IMR-90 (cell line): ENCODE data around the gene IFNA8.

Experiments used
- BHLHE40 ChIP-seq: fragments of 150-350 bp; IDR thresholded peaks from 2 replicates; pipeline ENCODE4 v1.6.1; 2016; ENCODE audit warnings: mild to moderate bottlenecking, low read depth, low read length
- CHD1 ChIP-seq: IDR thresholded peaks from 2 replicates; pipeline ENCODE4 v1.6.1; 2012; ENCODE audit warnings: low read depth, low read length, improper control_type of control experiment
- MAZ ChIP-seq: IDR thresholded peaks from 2 replicates; pipeline ENCODE4 v1.6.1; 2012; ENCODE audit warnings: low read depth, mild to moderate bottlenecking, low read length, improper control_type of control experiment, moderate library complexity, borderline replicate concordance
- POLR2A ChIP-seq: IDR thresholded peaks from 2 replicates; pipeline ENCODE4 v1.6.1; 2012; ENCODE audit warnings: mild to moderate bottlenecking, low read depth, low read length
- RAD21 ChIP-seq: IDR thresholded peaks from 2 replicates; pipeline ENCODE4 v1.6.1; 2012; ENCODE audit warnings: low read length, improper control_type of control experiment
- RCOR1 ChIP-seq: IDR thresholded peaks from 2 replicates; pipeline ENCODE4 v1.6.1; 2012; ENCODE audit warnings: mild to moderate bottlenecking, low read length, improper control_type of control experiment; ENCODE audit not compliant: insufficient replicate concordance
- RFX5 ChIP-seq: IDR thresholded peaks from 2 replicates; pipeline ENCODE4 v1.8.0; 2012; ENCODE audit warnings: low read depth, mild to moderate bottlenecking, low read length, moderate library complexity
- SMC3 ChIP-seq: fragments of 150-350 bp; IDR thresholded peaks from 2 replicates; pipeline ENCODE4 v1.6.1; 2016; ENCODE audit warnings: low read depth, mild to moderate bottlenecking, antibody characterized with exemption, low read length, moderate library complexity
- USF2 ChIP-seq: fragments of 150-350 bp; IDR thresholded peaks from 2 replicates; pipeline ENCODE4 v1.6.1; 2017; ENCODE audit warnings: mild to moderate bottlenecking, antibody characterized with exemption, low read length, low read depth
- TF ChIP-seq, protein P1 (sequence below): conservative IDR thresholded peaks from 2 replicates; pipeline ENCODE4 v1.5.1; 2012; ENCODE audit warnings: mild to moderate bottlenecking, low read depth, low read length, improper control_type of control experiment
- TF ChIP-seq, protein P2 (sequence below): fragments of 150-350 bp; IDR thresholded peaks from 2 replicates; pipeline ENCODE4 v1.6.1; 2016; ENCODE audit warnings: low read depth, mild to moderate bottlenecking, low read length, moderate library complexity, borderline replicate concordance

- TF ChIP-seq, protein P1, sequence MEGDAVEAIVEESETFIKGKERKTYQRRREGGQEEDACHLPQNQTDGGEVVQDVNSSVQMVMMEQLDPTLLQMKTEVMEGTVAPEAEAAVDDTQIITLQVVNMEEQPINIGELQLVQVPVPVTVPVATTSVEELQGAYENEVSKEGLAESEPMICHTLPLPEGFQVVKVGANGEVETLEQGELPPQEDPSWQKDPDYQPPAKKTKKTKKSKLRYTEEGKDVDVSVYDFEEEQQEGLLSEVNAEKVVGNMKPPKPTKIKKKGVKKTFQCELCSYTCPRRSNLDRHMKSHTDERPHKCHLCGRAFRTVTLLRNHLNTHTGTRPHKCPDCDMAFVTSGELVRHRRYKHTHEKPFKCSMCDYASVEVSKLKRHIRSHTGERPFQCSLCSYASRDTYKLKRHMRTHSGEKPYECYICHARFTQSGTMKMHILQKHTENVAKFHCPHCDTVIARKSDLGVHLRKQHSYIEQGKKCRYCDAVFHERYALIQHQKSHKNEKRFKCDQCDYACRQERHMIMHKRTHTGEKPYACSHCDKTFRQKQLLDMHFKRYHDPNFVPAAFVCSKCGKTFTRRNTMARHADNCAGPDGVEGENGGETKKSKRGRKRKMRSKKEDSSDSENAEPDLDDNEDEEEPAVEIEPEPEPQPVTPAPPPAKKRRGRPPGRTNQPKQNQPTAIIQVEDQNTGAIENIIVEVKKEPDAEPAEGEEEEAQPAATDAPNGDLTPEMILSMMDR: no peak
- no peak for TF ChIP-seq POLR2A
- no peak for TF ChIP-seq MAZ
- no peak for TF ChIP-seq RCOR1
- TF ChIP-seq RAD21: no peak
- TF ChIP-seq BHLHE40: no peak
- TF ChIP-seq SMC3: no peak
- TF ChIP-seq CHD1: no peak
- TF ChIP-seq, protein P2, sequence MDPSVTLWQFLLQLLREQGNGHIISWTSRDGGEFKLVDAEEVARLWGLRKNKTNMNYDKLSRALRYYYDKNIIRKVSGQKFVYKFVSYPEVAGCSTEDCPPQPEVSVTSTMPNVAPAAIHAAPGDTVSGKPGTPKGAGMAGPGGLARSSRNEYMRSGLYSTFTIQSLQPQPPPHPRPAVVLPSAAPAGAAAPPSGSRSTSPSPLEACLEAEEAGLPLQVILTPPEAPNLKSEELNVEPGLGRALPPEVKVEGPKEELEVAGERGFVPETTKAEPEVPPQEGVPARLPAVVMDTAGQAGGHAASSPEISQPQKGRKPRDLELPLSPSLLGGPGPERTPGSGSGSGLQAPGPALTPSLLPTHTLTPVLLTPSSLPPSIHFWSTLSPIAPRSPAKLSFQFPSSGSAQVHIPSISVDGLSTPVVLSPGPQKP: no peak
- no peak for TF ChIP-seq RFX5
- no peak for TF ChIP-seq USF2
These were observed 9.9 kb upstream of the IFNA8 start for GRCh38 chr9:21398955-21399489.
